Measurements from ENCODE around the gene KDM6B. TPM values are rescaled to one million over a fixed set of nuclear protein-coding genes. Genes with fewer than 3 reads are reported as not detected.

The KDM6B gene
- total and polyA plus RNA-seq, 9 of the 15 experiments (the other 6 are each of a cell fraction or from before 2014, with no cell fraction given) = 0.01 to 22.9 (median 2.2) TPM

DNA sequence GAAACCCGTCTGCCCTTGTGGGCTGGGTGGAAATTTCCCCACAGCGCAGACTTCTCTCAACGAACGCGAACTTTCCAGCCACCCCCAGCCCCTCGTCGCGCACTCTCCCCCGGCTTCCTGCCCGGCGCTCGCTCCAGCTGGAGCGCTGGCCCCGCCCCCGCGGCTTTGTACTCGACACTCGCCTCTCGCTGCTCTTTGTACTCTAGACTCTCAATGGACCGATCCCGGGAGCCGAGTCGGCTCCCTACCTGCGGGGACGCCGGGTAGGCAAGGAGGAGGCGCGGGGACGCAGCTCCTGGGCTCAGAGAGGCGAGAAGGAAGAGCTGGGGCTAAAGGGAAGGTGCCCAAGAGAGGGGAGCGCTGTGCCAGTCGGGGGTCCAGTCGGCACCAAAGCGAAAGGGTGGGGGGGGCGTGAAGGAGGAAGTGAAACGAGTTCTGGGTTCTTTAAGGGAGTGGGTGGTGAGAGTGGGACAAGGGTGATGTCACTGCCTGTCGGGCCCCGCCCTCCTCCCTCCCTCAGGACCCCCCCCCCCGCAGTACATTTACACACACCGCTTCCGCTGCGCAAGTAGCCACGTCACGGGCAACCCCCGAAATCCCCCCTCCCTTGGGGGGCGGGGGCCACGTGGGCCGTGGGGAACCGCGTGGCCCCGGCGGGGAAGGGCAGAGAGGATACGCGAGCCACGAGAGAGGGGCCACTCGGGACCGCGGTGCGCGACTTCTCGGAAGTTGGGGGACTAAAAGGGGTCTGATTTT, 9.7 kb downstream of the KDM6B start (continued):
- TF ChIP-seq RCOR1 (IDR thresholded peaks at IDR 0.05; ENCODE audit: borderline replicate concordance in 1 of 2, low read depth in 2 of 2, low read length in 2 of 2) = no peak
- TF ChIP-seq CLOCK (CRISPR knock-in tag; IDR thresholded peaks at IDR 0.05; ENCODE audit: borderline replicate concordance) = no peak
- TF ChIP-seq TCF3 (CRISPR knock-in tag; IDR thresholded peaks at IDR 0.05) = no peak
- TF ChIP-seq DNMT1 (IDR thresholded peaks at IDR 0.05) = no peak
- TF ChIP-seq NCOA6 (IDR thresholded peaks at IDR 0.05) = no peak
- TF ChIP-seq EWSR1 (IDR thresholded peaks at IDR 0.05; ENCODE audit: borderline replicate concordance, low read depth, partially characterized antibody) = no peak
- no peak for TF ChIP-seq PHB (CRISPR knock-in tag; IDR thresholded peaks at IDR 0.05)
- TF ChIP-seq ZNF707 (CRISPR knock-in tag; conservative IDR thresholded peaks at IDR 0.05) = no peak
- TF ChIP-seq MLLT1 (IDR thresholded peaks at IDR 0.05) = peak in 1 of 2 experiments; percentile 11; a peak in 1 of 4 replicates
- TF ChIP-seq NONO (IDR thresholded peaks at IDR 0.05; ENCODE audit: low read depth in 2 of 2, low read length in 1 of 2) = no peak
- TF ChIP-seq PTRF (tag; IDR thresholded peaks at IDR 0.05) = no peak
- 0 out of 2 replicates have a peak, but pooled peaks have one; percentile 32 for TF ChIP-seq ZNF644 (tag; IDR thresholded peaks at IDR 0.05; ENCODE audit: low read depth)
- peak; percentile 22; the same call in 1 of the 2 replicates for TF ChIP-seq ZNF589 (CRISPR knock-in tag; IDR thresholded peaks at IDR 0.05; ENCODE audit: low read depth)
- no peak for TF ChIP-seq YBX1 (IDR thresholded peaks at IDR 0.05)
- TF ChIP-seq ZNF175 (CRISPR knock-in tag; IDR thresholded peaks at IDR 0.05; ENCODE audit: low read depth) = no peak
- no peak for TF ChIP-seq ZNF384 (IDR thresholded peaks at IDR 0.05; ENCODE audit: low read depth, low read length)
- TF ChIP-seq ELK1 (CRISPR knock-in tag; IDR thresholded peaks at IDR 0.05) = no peak
- no peak for TF ChIP-seq ZNF324 (CRISPR knock-in tag; IDR thresholded peaks at IDR 0.05)
- TF ChIP-seq ZNF584 (CRISPR knock-in tag; IDR thresholded peaks at IDR 0.05; ENCODE audit: low read depth) = no peak
- TF ChIP-seq GABPA (tag; conservative IDR thresholded peaks at IDR 0.05; ENCODE audit: low read depth) = peak; percentile 72
- peak; percentile 97 for TF ChIP-seq TFAP4 (CRISPR knock-in tag; IDR thresholded peaks at IDR 0.05; ENCODE audit: borderline replicate concordance)

All from K562 (cell line).